ENCODE results near the gene POU2F2.
A peak's percentile ranks its signal among the peaks of the same experiment; 100 is the strongest.

POU2F2 gene

DNA sequence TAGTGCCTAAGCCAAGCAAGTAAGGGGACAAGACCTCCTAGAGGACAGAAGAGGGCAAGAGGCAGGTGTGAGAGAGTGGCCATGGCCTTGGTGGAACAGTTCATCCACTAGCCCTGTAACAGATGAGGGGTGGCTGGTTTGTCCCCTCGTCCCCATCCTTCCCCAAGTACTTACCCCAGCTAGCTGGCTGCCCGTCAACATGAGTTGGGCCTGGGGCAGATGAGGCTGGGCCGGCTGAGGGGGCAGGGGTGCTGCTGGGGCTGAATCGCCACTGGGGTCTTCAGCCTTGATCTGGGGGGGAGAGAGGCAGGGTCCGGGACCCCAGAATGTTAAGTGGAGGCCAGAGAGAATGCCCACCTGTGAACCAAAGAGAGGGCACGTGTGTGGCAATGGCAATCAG is 15.2 kb downstream of the POU2F2 start:
- no peak overlapping the region for H3K4me3 ChIP-seq (replicated peaks; ENCODE audit: low read depth, low read length)
- TF ChIP-seq, protein P1, sequence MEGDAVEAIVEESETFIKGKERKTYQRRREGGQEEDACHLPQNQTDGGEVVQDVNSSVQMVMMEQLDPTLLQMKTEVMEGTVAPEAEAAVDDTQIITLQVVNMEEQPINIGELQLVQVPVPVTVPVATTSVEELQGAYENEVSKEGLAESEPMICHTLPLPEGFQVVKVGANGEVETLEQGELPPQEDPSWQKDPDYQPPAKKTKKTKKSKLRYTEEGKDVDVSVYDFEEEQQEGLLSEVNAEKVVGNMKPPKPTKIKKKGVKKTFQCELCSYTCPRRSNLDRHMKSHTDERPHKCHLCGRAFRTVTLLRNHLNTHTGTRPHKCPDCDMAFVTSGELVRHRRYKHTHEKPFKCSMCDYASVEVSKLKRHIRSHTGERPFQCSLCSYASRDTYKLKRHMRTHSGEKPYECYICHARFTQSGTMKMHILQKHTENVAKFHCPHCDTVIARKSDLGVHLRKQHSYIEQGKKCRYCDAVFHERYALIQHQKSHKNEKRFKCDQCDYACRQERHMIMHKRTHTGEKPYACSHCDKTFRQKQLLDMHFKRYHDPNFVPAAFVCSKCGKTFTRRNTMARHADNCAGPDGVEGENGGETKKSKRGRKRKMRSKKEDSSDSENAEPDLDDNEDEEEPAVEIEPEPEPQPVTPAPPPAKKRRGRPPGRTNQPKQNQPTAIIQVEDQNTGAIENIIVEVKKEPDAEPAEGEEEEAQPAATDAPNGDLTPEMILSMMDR (IDR thresholded peaks at IDR 0.05; ENCODE audit: low read length, missing control alignments), result no peak
- DNase-seq (ENCODE audit: low read depth), result no peak

DNA sequence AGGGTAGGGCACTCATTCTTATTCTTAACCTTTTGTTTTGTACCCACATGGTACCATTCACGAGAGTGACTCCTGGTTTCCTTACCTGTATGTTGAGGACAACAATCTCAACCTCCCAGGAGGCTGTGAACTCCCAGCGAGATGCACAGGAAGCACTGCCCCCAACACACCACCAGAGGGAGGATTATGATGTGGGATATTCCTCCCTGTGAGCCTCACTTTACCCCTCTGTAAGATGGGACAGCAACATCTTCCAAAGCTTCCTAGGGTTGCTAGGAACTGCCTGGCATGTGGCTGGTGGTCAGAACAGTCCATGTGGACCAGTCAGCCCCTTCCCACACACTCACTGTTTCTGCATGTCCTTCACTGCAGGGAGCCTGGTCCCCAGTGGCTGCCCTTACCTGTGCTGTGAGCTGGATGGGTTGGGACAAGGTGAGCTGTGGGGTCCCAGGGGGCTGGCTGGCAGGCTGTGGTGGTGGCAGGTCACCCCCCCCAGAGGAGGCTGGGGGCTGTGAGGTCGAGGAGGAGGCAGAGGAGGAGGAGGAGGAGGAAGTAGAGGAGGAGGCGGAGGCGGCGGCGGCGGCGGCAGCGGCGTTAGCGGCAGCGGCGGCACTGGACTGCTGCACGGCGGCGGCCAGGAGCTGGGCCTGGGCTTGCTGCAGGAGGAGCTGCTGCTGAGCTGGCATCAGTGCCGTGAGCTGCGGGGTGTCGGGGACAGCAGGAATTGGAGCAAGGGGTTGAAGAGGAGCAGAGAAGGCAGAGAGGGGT is 15.8 kb downstream of the POU2F2 start:
- TF ChIP-seq, protein P1 (IDR thresholded peaks at IDR 0.05; ENCODE audit: low read length, missing control alignments), result no peak
- DNase-seq (ENCODE audit: low read depth), result no peak

DNA sequence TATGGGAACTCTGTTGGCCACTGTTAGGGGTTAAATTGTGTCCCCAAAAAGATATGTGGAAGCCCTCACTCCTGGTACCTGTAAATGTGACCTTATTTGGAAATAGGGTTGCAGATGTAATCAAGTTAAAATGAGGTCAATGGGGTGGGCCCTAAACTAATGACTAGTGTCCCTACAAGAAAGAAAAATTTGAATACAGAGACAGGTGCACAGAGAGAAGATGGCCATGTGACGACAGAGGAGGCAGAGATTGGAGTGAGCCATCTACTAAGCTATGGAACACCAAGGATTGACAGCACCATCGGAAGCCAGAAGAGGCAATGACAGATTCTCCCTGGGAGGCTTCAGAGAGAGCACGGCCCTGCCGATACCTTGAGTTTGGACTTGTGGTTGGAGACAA is 16.5 kb downstream of the POU2F2 start:
- H3K4me3 ChIP-seq (replicated peaks; ENCODE audit: low read depth, low read length), result no peak overlapping the region
- TF ChIP-seq, protein P1 (IDR thresholded peaks at IDR 0.05; ENCODE audit: low read length, missing control alignments), result no peak
- DNase-seq (ENCODE audit: low read depth), result no peak

More for the DNA sequence above, 15.8 kb downstream of the POU2F2 start:
- H3K4me3 ChIP-seq (replicated peaks; ENCODE audit: low read depth, low read length), result no peak overlapping the region

DNA sequence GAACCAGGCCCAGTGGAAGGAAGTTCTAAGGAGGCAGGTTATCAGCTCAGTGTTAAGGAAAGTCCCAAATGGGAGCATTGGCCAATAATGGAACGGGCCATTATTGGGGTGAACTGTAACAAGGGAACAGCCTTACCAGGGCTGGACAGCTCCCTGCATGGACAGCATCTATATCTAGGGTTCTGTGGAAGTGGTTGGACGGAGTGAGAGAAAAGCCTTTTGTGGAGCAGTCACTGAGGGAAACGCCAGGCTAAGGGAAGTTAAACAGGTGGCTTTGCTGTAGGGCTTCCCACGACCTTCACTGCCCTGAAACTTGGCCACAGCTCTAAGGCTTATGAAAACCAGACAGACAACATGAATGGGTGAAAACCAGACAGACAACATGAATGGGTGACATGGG is 17.0 kb downstream of the POU2F2 start:
- peak; percentile 44 for DNase-seq (ENCODE audit: low read depth)
- TF ChIP-seq, protein P1 (IDR thresholded peaks at IDR 0.05; ENCODE audit: low read length, missing control alignments), result no peak
- no peak overlapping the region for H3K4me3 ChIP-seq (replicated peaks; ENCODE audit: low read depth, low read length)

DNA sequence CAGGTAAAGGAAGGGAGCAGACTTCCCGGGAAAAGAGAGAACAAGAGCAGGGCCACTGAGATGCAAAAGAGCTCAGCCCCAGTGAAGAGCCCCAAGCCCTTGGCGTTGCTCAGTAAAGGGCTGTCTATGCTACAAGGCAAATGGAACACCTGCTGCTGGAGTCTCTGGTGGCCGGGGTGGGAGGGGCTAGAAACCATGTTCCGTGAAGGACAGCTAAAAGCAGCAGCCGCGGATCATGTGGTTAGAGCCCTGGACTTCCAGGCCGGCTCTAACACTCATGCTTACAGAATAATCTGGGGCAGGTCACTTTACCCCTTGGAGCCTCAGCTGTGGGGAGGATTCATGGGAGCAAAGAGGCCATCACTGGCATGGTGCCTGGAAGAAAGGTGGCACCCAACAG is 17.8 kb downstream of the POU2F2 start:
- no peak for DNase-seq (ENCODE audit: low read depth)
- no peak overlapping the region for H3K4me3 ChIP-seq (replicated peaks; ENCODE audit: low read depth, low read length)
- TF ChIP-seq, protein P1 (IDR thresholded peaks at IDR 0.05; ENCODE audit: low read length, missing control alignments), result no peak

DNA sequence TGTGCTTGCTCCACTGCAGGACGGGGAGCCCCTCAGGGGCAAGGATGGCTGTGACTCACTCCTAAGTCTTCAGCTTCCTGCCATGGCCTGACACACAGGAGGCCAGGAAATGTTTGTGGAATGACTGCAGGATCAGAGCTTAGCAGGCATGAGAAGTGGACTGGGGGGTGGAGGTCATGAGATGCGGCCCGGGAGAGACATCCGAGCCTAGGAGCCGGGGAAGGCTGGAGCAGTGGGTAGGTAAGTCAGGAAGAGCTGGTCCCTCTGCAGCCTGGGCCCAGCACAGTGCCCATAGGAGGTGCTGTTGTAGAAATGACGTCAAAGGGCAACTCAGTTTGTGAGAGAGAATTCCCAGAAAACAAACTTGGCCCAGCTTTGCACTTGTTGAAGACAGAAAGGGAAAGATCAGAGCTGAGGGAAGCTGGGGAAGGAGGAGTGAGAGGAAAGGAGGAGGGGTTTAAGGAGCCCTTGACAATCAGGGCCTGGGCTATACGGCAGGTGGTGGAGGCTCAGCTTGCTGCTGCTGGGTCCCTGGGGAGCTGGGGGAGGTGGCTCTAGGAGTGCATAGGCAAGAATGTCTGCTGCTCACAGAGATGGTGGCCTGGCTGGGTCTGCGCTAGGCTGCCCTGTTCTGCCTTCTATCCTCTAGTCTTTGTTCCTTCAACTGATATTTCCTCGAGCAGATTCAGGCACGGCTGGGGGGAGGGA is 18.5 kb downstream of the POU2F2 start:
- TF ChIP-seq, protein P1 (IDR thresholded peaks at IDR 0.05; ENCODE audit: low read length, missing control alignments), result peak; percentile 33
- DNase-seq (ENCODE audit: low read depth), result peak; percentile 96
- peak overlapping the region; percentile 17 for H3K4me3 ChIP-seq (replicated peaks; ENCODE audit: low read depth, low read length)
